Cardiac fibroblast (primary cell): ENCODE data around the gene KCTD17.
A peak's percentile ranks its signal among the peaks of the same experiment; 100 is the strongest.

Source experiments
- DNase-seq, 2 donors: peaks; one replicate each; pipeline versions ENCODE4 v3.0.0 to v3.0.0-alpha.2; 2010; ENCODE audit warnings: low read depth in 2 of 2
- H3K4me3 ChIP-seq, 2 donors: replicated peaks in 1 of 2; 1 replicate in 1 of 2; 2 replicates in 1 of 2; pipeline ENCODE4 v1.5.1; 2011; ENCODE audit warnings: low read depth in 2 of 2, low read length in 2 of 2, mild to moderate bottlenecking in 2 of 2, moderate library complexity in 1 of 2
- CTCF ChIP-seq: IDR thresholded peaks from one replicate; pipeline ENCODE4 v1.5.1; 2011; ENCODE audit warnings: low read depth, mild to moderate bottlenecking, low read length, inconsistent platforms

Gene KCTD17

GRCh38 chr22:37032535-37033460 is 18.7 kb upstream of the KCTD17 start:
- peak; percentile 71 to 94 for DNase-seq
- TF ChIP-seq CTCF: no peak
- H3K4me3 ChIP-seq: no peak overlapping the region

GRCh38 chr22:37033605-37034430 is 17.7 kb upstream of the KCTD17 start:
- TF ChIP-seq CTCF: no peak
- no peak for DNase-seq
- H3K4me3 ChIP-seq: no peak overlapping the region

GRCh38 chr22:37036655-37037377 is 14.7 kb upstream of the KCTD17 start:
- TF ChIP-seq CTCF: no peak
- DNase-seq: no peak
- no peak overlapping the region for H3K4me3 ChIP-seq

- no peak for TF ChIP-seq CTCF
- no peak for DNase-seq
- H3K4me3 ChIP-seq: no peak overlapping the region
These were observed 13.9 kb upstream of the KCTD17 start for GRCh38 chr22:37037669-37038068.

- TF ChIP-seq CTCF: no peak
- H3K4me3 ChIP-seq: no peak overlapping the region
- DNase-seq: no peak
These were observed 12.1 kb upstream of the KCTD17 start for GRCh38 chr22:37039466-37039865.

- H3K4me3 ChIP-seq: no peak overlapping the region
- no peak for TF ChIP-seq CTCF
- DNase-seq: no peak
These were observed 8.2 kb upstream of the KCTD17 start for GRCh38 chr22:37043209-37043827.
